Stimulated activated CD4-positive, alpha-beta T cell treated with anti-CD3 and anti-CD28 coated beads, Interleukin-4, amount 100 ng/mL, for 4 hours (primary cell): ENCODE measurements around the gene USP47.

Experiments
- DNase-seq, 2 experiments: peaks; one replicate each; pipeline ENCODE4 v3.0.0-alpha.2; 2020

USP47 gene

GRCh38 chr11:12005061-12005460 is 163.3 kb downstream of the USP47 start:
- DNase-seq, result no peak

DNA sequence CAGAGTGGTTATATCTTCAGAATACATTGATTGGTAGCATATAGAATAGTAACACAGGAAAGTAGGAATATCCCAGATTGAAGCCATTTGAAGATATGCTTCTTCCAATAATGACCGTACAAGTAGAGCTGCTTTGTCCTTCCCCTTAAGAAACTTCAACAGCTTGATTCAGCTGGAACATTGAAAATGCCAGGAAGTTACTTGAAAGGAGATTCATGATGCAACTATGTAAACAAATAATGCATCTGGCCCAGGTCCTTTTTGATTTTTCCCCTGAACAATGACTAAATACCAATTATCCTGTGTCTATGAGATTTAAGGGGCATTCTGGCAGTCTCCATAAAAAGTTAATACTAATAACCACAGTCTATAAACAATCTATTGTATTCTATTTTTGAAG is 163.7 kb downstream of the USP47 start:
- no peak for DNase-seq

DNA sequence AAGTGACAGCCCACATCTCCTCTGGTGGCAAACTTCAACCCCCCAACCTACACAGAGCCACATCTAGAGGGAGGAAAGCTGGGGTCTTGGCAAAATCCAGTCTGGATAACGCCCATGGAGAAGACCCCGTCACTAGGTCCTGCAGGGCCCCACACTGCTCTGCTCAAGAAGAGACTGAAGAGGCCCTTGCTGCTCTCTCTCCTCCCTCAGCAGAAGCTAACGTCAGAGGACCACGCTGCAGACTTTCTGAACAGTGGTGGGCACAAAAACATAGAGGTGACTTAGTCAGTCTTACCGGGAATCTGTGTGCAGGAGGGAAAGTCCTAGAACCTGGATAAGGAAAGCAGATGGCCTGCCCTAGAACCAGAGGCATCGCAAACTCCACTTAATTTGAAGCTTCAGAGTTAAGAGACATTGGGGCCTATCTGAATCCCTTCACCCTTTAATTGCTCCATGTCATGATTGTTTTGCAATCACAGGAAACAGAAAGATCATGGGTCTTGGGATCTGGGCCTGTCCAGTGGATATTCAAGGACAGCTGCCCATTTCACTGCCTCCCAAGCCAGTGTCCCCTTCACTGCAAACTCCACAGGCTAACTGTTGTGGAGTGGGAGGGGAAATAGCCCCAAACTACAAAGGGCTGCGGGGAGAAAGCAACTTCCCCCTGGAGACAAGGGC is 164.9 kb downstream of the USP47 start:
- DNase-seq, result no peak

GRCh38 chr11:12007230-12007593 is 165.4 kb downstream of the USP47 start:
- no peak for DNase-seq

- no peak for DNase-seq
Measured at GRCh38 chr11:12007769-12008737, 166.3 kb downstream of the USP47 start, which contains the start of gene DKK3. Gene DKK3 (minus strand): TSS chr11:12008626. CDS start chr11:12008582, 44 bp downstream.
